Right lobe of liver (tissue), 4 donors: Measurements from ENCODE around the gene NPAS1.

Experiments
- CTCF ChIP-seq, 4 donors: fragments of 200-600 bp in 3 of 4; fragments of 450-650 bp in 1 of 4; IDR thresholded peaks; one replicate each; pipeline versions ENCODE4 v1.5.1 to v1.8.0; 2016 to 2022; ENCODE audit warnings: antibody characterized with exemption in 4 of 4, mild to moderate bottlenecking in 2 of 4
- POLR2A ChIP-seq: fragments of 450-650 bp; IDR thresholded peaks from one replicate; pipeline ENCODE4 v1.6.1; 2017; ENCODE audit warnings: antibody characterized with exemption, mild to moderate bottlenecking
- donor health status: DM: no; HTN: no; CAD: no.
- donor health status: DM: no; HTN: no; CAD: no.
- donor health status: DM: no; HTN: yes; CAD: no.

GRCh38 chr19:47084879-47085439 lies 65.3 kb downstream of the NPAS1 start:
- TF ChIP-seq CTCF (IDR thresholded peaks at IDR 0.05) (no peak), POLR2A (no peak)
